K562 (cell line): Measurements from ENCODE around the gene ZBP1. TPM values are rescaled to one million over a fixed set of nuclear protein-coding genes. Genes with fewer than 3 reads are reported as not detected.

Experiments
- ATAC-seq: fragments of 200-7000 bp; cut with Tn5 transposase; 3 replicates; pipeline ENCODE4 v1.9.1; 2020; ENCODE audit warnings: moderate library complexity
- BruUV-seq: library from RNA; stranded (reverse); fragments of 400-500 nt; replicated peaks from 2 replicates; lab custom pipeline; 2021; lab: Mats Ljungman, UMichigan
- CTCF ChIA-PET: fragments of 300-600 bp; formaldehyde crosslinking; extraction: SDS; loops from one replicate; lab custom pipeline; 2021; ENCODE audit warnings: low intra/inter-chr PET ratio; lab: Yijun Ruan, JAX
- POLR2A ChIA-PET: fragments of 300-600, 350-650 bp; sonication (Branson Sonifier 250); formaldehyde crosslinking; extraction: SDS; loops from one replicate; lab custom pipeline; 2021; ENCODE audit warnings: antibody characterized with exemption, inconsistent platforms; lab: Yijun Ruan, JAX
- DNase-seq, 4 experiments: peaks; one replicate each; pipeline versions ENCODE4 v3.0.0 to v3.0.0-alpha.2; 2011 to 2018; ENCODE audit warnings: low spot score in 3 of 4, mixed read lengths in 3 of 4; ENCODE audit errors: extremely low read depth in 1 of 4
- FAIRE-seq: peaks from 2 replicates; lab custom pipeline; 2011; peaks lifted over from hg19 to GRCh38; lab: Jason Lieb, UNC
- H2AFZ ChIP-seq: 2 replicates; pipeline ENCODE4 v1.6.0; 2011; ENCODE audit warnings: low read depth, low read length, control low read depth, inconsistent platforms
- H3K27ac ChIP-seq: fragments of 200-600 bp; 3 replicates; pipeline ENCODE4 v1.8.0; 2011; ENCODE audit warnings: low read depth, mild to moderate bottlenecking, control low read depth, inconsistent platforms, low read length, moderate library complexity, mixed read lengths; ENCODE audit errors: extremely low read depth
- H3K27me3 ChIP-seq, 2 experiments: fragments of 300-600 bp in 1 of 2; 2 replicates in 1 of 2; 3 replicates in 1 of 2; pipeline versions ENCODE4 v1.6.0 to v1.8.0; 2011; ENCODE audit warnings: inconsistent platforms in 2 of 2, low read length in 2 of 2, mild to moderate bottlenecking in 1 of 2, mixed read lengths in 1 of 2, moderate library complexity in 1 of 2; ENCODE audit not compliant: control insufficient read depth in 2 of 2, insufficient read depth in 2 of 2
- H3K36me3 ChIP-seq: fragments of 300-600 bp; 3 replicates; pipeline ENCODE4 v1.8.0; 2011; ENCODE audit warnings: mild to moderate bottlenecking, low read length, inconsistent platforms; ENCODE audit not compliant: control insufficient read depth, insufficient read depth
- H3K4me1 ChIP-seq, 2 experiments: fragments of 200-600 bp in 1 of 2; replicated peaks in 1 of 2; 2 replicates in 1 of 2; 3 replicates in 1 of 2; pipeline versions ENCODE4 v1.5.1 to v1.8.0; 2011; ENCODE audit warnings: inconsistent platforms in 2 of 2, low read length in 2 of 2, mild to moderate bottlenecking in 1 of 2, mixed read lengths in 1 of 2, moderate library complexity in 1 of 2; ENCODE audit not compliant: control insufficient read depth in 2 of 2, insufficient read depth in 2 of 2
- H3K4me2 ChIP-seq: 2 replicates; pipeline ENCODE4 v1.6.1; 2011; ENCODE audit warnings: low read length, control low read depth, inconsistent platforms, mixed read lengths; ENCODE audit not compliant: insufficient read depth
- H3K4me3 ChIP-seq: fragments of 200-600 bp; sonication (generic), shearing (Covaris generic); 2 replicates; pipeline ENCODE4 v1.5.1; 2016; ENCODE audit warnings: control low read depth, inconsistent platforms
- H3K79me2 ChIP-seq: fragments of 200-600 bp; 3 replicates; pipeline ENCODE4 v1.8.0; 2011; ENCODE audit warnings: low read length, inconsistent platforms; ENCODE audit not compliant: control insufficient read depth, insufficient read depth
- H3K9ac ChIP-seq, 2 experiments: 2 replicates each; pipeline versions ENCODE4 v1.6.0 to v1.6.1; 2011; ENCODE audit warnings: low read depth in 2 of 2, low read length in 2 of 2, control low read depth in 1 of 2, inconsistent platforms in 1 of 2, mild to moderate bottlenecking in 1 of 2, mixed read lengths in 1 of 2; ENCODE audit not compliant: insufficient read depth in 1 of 2
- H3K9me1 ChIP-seq: one replicate; pipeline ENCODE4 v1.6.0; 2011; ENCODE audit warnings: inconsistent platforms, mild to moderate bottlenecking, low read length, moderate library complexity; ENCODE audit not compliant: control insufficient read depth, insufficient read depth
- H3K9me3 ChIP-seq: replicated peaks from 2 replicates; pipeline ENCODE4 v1.5.1; 2011; ENCODE audit warnings: low read depth, low read length, inconsistent platforms; ENCODE audit not compliant: control insufficient read depth, insufficient read depth
- H4K20me1 ChIP-seq: replicated peaks from 2 replicates; pipeline ENCODE4 v1.6.1; 2011; ENCODE audit warnings: low read length, inconsistent platforms, mixed read lengths; ENCODE audit not compliant: control insufficient read depth, insufficient read depth
- CBFA2T3 ChIP-seq: fragments of 450-650 bp; IDR thresholded peaks from 2 replicates; pipeline ENCODE4 v1.6.1; 2017
- SMAD4 ChIP-seq: fragments of 250-450 bp; sonication (Bioruptor Pico); conservative IDR thresholded peaks from 2 replicates; pipeline ENCODE4 v1.8.0; 2021; ENCODE audit warnings: inconsistent platforms, mild to moderate bottlenecking, moderate library complexity
- ZNF3 ChIP-seq: fragments of 250-450 bp; sonication (Bioruptor Pico); IDR thresholded peaks from 2 replicates; pipeline ENCODE4 v1.5.0; 2021; ENCODE audit warnings: mild to moderate bottlenecking, moderate library complexity
- ZSCAN29 ChIP-seq: fragments of 450-650 bp; IDR thresholded peaks from 2 replicates; pipeline ENCODE4 v1.6.1; 2017
- WGBS: fragments of 100-300 bp; shearing (Covaris generic); methylation state at CpG from one replicate; pipeline ENCODE4 v1.1.6; 2016; ENCODE audit warnings: low coverage, mixed read lengths; ENCODE audit not compliant: insufficient coverage; ENCODE audit errors: missing lambda C conversion rate; 5-methylcytosine and 5-hydroxymethylcytosine counted together
- in situ Hi-C: fragments of 300-500 bp; cut with MboI; formaldehyde crosslinking; loops from 4 replicates; pipeline ENCODE4 v1.15.0; 2018; ENCODE audit warnings: inconsistent platforms, mixed read lengths
- intact Hi-C: fragments of 100-400 bp; cut with micrococcal nuclease; formaldehyde crosslinking; loops from 2 replicates; pipeline ENCODE4 v1.14.2; 2022
- polyA plus RNA-seq, 8 experiments: library from polyadenylated mRNA; depleted of rRNA in 4 of 8; stranded (reverse) in 5 of 8; unstranded in 3 of 8; fragments of >200 nt; fragmentation: Nextera tagmentation in 2 of 8; fragmentation: Illumina TruSeq in 1 of 8; extraction: Ambion mirVana in 2 of 8; extraction: Trizol in 1 of 8; gene quantifications; 2 replicates each; pipeline versions ENCODE4 v1.2.1 to v1.2.3, GENCODE V29; 2011 to 2014; ENCODE audit warnings: inconsistent platforms in 1 of 8, missing spikeins in 1 of 8
- total RNA-seq, 7 experiments: library from RNA; depleted of rRNA in 6 of 7; stranded (reverse); fragments of >200 nt in 6 of 7; fragmentation: Illumina TruSeq in 2 of 7; extraction: Trizol in 2 of 7; gene quantifications; 2 replicates each; pipeline versions ENCODE4 v1.2.1 to v1.2.3, GENCODE V29; 2011 to 2021; ENCODE audit warnings: low replicate concordance in 1 of 7
- TF ChIP-seq, protein P1 (sequence below): fragments of 450-650 bp; IDR thresholded peaks from 2 replicates; pipeline ENCODE4 v1.6.1; 2016; ENCODE audit warnings: missing biosample characterization, missing genetic modification characterization

ZBP1 gene
- total and polyA plus RNA-seq, 9 of the 15 experiments (the other 6 are each of a cell fraction or from before 2014, with no cell fraction given): not detected

DNA sequence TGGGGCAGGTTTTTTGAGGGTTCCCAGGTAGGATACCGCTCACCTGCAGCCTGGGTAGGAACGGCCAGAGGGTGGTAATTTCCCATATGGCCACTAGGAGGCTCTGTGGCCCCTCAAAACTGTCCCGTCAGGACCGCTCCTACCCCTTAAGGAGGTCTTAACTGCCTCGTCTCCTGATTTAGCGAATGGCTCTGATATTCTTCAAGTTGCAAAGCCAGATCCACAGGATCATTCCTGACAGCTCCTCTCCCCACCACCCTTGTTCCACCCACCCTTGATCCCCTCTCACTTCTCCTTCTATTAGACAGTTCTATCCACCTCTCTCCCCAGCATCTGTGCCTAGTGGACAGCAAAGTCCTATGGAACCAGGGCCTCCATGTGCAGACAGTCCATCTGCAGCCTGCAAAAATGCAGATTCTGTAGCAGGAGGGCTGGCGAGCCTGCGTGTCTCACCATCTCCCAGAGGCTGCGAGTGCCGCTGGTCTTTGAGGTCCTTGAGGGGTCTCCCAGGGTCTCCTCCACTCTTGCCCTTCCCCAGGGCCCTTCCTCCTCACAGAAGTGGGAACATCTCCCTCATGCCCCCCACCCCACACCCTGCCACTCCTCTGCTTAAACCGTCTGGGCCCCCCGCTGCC lies 34.3 kb upstream of the ZBP1 start (continued):
- TF ChIP-seq, protein P1, sequence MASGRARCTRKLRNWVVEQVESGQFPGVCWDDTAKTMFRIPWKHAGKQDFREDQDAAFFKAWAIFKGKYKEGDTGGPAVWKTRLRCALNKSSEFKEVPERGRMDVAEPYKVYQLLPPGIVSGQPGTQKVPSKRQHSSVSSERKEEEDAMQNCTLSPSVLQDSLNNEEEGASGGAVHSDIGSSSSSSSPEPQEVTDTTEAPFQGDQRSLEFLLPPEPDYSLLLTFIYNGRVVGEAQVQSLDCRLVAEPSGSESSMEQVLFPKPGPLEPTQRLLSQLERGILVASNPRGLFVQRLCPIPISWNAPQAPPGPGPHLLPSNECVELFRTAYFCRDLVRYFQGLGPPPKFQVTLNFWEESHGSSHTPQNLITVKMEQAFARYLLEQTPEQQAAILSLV (tag): no peak
- TF ChIP-seq ZSCAN29 (no peak), SMAD4 (CRISPR knock-in tag) (no peak)

DNA sequence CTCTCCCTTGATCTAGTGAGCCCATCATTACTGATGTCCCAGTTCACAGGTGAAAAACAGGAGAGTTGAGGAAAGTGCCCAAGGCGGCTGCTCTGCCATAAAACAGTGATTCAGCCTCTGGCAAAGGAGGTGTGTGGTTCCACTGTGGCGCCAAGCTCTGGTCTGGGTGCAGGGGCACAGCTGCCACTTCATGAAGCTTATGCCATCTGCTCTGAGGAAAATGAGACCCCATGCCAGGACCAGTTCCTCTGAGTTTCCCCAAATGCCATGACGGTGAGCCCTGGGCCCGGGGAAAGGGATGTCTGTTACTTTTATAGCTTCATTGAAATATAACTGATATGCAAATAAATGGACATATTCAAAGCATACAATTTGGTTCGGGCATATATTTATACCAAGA lies 33.7 kb upstream of the ZBP1 start:
- H2AFZ ChIP-seq: no peak overlapping the region
- H3K4me2 ChIP-seq: no peak overlapping the region
- no peak for TF ChIP-seq ZNF3 (CRISPR knock-in tag)
- peak; percentile 21; the same call in 1 of the 2 replicates for TF ChIP-seq CBFA2T3
- no peaks in the 10 kb centered on the region for H3K9me3 ChIP-seq
- no peaks in the 10 kb centered on the region for H3K36me3 ChIP-seq
- no peak overlapping the region for H3K9ac ChIP-seq
- no peak for ATAC-seq
- H4K20me1 ChIP-seq: 0 out of 2 replicates have a peak, but pooled peaks cover 9% of the 10 kb centered on the region
- ChIA-PET CTCF (interaction anchor here (1.2 to 3.1 kb wide), 4 partner anchors 58 to 557 kb away, joined by 3 to 32 read pairs (median 10); no protein-coding TSS in a partner anchor), POLR2A (no interaction called here)
- in situ Hi-C loops (no loop called here), intact Hi-C loops (loop anchor here (1.0 to 10.0 kb wide), 6 partner anchors 32 to 525 kb away; no protein-coding TSS in a partner anchor)
- H3K4me1 ChIP-seq: peaks cover 0 to 17% of the 10 kb centered on the region in 2 experiments; a peak in 1 of 5 replicates
- BruUV-seq: no TSS peak
- H3K9me1 ChIP-seq: no peaks in the 10 kb centered on the region
- H3K27me3 ChIP-seq: peaks cover 38 to 82% of the 10 kb centered on the region in 2 experiments; a peak in 4 of 5 replicates
- FAIRE-seq: no peak
- peak in 1 of 4 experiments; percentile 5 for DNase-seq
- no peak overlapping the region for H3K27ac ChIP-seq
- H3K79me2 ChIP-seq: no peaks in the 10 kb centered on the region
- 14% methylated on average over 5 of the region's 5 CpGs for WGBS
- no peak overlapping the region for H3K4me3 ChIP-seq
